ENCODE measurements around the gene TSPAN14.

Gene TSPAN14

DNA sequence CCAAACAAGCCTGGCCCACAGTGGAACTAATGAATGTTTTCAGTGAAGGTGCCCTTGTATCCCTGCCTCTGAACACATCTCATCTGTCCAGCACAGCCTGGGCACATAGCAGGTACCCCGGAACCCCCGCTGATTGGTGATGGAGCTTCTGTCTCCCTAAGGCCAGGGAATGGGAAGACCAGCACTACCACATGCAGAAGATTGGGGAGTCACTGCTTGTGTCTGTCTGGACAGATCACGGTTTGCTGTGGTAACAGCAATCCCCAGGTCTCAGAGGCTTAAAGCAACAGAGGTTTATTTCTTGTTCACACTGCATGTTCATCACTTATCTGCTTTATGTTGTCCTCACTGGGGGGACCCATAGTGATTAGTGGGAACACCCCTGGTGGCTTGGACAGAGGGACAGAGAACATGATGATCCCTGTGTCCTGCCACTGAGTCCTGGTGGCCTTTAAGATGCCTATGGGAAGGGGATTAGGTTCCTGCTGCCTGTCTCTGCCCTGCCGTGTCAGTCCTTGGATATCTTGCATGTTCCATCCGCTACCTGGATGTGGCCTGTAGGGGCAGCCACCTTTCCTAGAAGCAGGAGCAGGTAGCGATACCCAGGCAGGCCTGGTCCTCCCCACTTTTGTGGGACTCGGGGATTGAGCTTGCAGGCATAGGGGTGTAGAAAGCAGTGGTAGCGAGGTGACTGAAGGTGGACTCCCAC, 3.6 kb downstream of the TSPAN14 start:
- DNase-seq, result peak; percentile 22

DNA sequence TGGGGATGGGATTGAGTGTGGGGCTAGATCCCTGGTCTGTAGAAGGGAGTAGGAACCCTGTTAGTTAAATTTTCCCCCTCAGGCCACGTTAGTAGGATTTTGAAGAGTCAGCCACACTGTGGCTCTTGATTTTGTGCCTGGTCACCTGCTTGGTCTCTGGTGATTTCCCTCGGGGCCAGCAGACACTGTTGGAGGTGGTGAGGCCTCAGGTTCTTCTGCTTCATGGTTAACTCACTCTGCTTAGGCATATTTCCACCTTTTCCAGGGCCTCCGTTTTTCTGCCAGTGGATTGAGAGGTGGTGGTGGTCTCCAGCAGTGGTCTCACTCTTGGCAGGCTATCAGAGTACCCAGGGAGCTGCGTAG, 4.1 kb downstream of the TSPAN14 start:
- peak; percentile 16 for DNase-seq

DNA sequence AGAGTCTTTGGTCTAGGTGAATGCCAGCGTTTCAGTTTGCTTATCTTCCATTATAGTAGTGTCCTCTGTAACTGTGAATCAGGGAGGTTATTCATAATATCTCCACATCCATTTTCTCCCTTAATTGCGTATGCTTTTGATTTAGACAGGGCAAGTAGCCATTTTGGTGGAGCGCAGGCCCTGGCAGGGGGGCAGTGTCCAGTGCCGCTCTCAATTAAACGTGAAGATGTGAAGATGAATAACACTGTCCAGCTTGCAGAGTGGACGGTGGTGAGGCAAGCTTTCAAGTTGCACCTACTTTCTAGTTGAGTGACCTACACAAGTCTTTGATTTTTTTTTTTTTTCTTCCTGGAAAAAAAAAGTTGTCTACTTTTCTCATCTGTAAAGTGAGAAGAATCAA, 4.5 kb downstream of the TSPAN14 start:
- peak; percentile 15 for DNase-seq

DNA sequence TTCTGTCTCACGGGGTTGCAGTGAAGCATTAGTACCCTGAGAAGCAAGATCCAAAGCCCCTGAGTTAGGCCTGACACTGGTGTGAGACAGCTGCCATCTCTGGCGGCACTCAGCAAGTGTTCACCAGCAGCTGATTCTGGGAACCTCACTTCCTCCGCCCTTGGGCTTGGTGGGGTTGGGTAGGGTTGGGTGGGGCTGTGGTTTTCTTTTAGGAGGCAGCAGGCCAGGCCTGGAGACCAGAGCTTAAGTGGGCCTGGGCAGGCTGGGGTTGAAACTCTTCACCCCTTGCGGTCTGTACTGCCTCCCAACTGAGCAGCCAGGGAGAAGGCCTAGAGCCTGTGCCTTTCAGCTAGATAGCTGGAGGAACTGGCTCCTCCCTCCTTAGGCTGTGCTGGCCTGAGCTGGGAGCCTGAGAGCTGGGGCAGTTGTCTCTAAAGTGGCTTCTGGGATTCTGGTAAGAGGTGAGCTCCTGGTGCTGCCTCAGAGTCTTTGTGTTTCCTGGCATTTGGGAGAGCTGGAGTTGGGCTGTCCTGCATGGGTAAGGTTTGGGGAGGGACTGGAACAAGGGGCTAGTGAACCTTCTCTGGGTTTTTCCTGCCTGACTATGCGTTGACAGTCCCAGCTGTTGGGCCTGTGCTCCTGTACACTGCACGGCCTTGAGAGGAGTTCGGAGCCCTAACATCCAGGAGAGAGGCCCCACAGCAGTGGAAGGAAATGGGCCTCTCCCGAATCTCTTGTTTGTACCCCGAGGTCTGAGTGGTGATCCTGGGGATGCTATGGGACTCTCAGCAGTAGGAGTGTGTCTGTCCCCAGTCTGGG, 5.1 kb downstream of the TSPAN14 start:
- peak; percentile 73 for DNase-seq

DNA sequence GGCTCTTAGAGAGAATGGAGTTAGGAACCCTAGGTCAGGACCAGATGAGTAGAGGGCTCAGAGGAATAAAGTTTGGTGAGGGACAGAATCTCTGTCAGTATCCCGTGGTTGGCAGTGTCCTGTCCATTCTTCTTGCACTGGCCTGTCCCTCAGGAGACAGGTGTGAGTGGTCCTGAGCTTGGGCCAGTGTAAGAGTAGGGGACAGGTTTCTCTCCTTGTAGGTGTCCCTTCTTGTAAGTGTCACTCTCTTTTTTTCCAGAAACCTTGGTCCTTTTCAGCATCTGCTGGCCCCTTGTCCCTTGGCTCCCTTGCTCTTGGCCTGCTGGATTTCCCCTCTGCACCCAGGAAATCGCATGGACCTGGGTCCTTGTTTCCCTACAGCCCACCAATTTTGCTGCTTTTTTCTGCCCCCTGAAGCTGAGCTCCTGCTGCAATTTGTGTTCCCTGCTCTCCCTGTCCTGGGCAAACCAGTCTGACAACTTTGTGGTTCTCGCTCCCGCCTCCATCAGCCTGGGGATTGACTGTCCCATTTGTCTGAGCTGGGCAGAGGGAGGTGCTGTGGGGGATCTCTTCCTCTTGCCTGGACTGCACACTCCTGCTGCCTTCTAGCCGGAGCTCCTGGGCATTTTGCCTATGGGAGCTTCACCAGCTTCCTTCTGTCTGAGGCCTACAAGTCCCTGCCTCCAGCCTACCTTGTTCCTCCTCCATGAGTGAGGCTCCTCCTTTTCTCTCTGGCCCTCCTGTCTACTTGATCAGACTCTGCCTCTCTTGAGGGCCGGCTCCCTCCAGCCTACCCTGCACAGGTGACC, 6.5 kb downstream of the TSPAN14 start:
- no peak for DNase-seq

DNA sequence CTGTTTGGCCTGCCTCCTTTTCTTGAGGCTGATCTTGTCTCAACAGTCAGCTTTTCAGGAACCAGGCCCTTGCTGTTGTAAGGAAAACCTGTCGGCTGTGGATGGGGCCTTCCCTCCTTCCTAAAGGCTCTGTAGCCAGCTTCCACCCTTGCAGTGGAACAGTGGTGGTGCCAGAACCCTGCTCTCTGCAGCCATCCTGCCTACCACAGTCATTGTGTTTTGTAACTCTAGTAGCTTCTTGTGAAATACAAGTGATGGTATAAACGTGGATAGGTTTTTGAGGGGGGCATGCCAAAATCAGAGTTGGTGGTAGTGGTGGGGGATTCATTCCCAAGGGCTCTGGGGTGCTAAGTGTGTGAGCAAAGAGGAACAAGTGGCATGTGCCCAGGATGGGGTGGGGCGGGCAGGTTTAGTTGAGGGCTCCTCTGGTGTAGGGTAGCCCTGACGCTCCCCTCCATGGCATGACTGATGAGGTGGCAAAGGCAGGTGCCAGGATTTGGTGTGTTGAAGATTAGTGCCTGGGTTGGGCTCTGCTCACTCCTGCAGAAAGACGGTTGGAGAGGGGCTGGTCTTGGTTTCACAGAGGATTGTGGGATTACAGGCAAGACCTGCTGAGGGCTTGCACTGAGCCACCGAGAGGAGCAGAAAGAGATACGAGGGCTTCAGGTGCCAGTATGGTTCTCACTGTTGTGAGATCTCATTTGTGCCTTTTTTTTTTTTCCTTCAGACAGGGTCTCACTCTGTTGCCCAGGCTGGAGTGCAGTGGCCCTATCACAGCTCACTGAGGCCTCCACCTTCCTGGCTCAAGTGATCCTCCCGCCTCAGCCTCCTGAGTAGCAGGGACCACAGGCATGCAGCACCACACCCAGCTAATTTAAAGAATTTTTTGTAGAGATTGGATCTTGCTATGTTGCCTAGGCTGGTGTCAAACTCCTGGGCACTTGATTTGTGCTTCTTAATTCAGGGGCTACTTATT, 7.4 kb downstream of the TSPAN14 start:
- DNase-seq, result peak; percentile 35

DNA sequence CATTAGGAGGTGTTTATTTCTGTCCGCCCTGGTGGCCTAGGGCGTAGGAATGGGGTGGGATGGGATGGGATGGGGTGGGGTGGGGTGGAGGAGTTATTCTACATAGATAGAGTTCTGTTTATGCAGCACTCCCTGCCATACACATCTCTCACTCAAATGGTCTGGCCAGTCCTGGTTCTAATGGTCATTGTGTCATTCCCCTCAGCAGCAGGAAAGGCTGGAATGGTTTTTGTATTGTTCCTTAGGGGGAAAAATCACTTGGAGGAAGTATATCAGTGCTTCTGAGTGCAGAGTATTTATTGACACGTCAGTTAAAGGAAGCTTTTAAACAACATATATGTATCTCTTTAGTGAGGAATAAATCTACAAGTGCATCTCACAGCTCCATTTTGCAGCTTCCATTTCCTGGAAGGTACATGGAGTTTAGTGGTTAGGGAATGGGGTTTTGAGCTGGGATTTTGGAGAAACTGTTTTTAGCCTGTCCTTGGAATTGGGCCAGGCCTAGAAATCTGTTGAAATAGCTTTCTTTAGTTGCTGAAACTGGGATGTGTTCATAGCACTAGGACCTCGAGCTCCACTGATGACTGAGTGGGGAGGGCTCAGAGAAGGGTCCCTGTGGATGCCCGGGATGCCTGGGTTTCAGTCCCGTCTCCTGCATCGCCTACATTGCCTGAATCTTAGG, 8.3 kb downstream of the TSPAN14 start:
- no peak for DNase-seq

DNA sequence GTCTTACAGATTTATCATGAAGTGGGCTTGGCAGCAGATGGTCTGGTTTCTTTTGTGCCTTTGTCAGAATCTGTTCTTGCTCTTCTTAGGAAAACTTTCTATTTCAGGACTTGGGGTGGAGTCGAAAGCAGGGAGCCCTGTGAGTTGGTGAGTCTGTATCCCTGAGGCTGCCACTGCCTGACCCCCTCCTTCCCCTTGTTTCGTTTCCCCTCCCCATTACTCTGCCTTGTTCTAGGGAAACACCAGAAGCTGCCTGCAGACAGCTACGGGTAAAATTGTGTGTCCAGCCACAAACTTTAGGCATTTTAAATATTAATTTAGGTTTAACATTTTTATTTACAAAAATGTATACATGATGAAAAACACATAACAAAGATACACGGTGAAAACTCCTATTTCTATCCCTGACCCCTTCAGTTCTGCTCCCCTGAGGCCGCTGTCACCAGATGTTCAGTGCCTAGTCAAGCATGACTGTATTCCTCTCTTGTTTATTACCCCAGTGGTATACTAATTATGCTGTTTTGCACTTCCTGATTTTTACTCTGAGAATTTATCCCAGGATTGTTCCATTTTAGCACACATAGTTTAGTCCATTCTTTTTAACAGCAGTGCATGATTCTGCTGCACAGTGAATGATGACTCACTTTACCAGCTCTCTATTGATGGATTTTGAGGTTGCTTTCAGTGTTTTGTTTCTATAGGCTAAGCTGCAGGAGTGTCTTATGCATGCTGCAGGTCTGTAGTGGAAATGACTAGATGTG, 9.1 kb downstream of the TSPAN14 start:
- DNase-seq, result no peak

DNA sequence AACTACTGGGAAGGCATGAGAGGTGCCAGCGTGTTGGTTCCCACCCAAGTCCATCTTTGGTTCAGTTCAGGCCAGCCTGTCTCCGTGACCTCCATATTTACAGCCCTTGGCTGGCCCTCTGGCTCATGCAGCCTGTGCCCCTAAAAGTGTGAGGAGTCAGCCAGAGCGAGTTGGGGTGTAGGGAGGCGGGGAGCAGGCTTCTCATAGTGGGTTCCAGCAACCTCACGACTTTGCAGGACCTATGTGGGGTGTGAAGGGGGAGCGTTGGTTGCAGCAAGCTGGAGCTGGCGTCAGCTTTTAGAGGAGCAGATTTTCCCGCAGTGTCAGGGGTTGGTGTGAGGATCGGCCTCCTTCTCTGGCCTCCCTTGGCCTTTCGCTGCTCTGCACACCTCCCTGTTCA, 9.8 kb downstream of the TSPAN14 start:
- DNase-seq, result peak; percentile 22

DNA sequence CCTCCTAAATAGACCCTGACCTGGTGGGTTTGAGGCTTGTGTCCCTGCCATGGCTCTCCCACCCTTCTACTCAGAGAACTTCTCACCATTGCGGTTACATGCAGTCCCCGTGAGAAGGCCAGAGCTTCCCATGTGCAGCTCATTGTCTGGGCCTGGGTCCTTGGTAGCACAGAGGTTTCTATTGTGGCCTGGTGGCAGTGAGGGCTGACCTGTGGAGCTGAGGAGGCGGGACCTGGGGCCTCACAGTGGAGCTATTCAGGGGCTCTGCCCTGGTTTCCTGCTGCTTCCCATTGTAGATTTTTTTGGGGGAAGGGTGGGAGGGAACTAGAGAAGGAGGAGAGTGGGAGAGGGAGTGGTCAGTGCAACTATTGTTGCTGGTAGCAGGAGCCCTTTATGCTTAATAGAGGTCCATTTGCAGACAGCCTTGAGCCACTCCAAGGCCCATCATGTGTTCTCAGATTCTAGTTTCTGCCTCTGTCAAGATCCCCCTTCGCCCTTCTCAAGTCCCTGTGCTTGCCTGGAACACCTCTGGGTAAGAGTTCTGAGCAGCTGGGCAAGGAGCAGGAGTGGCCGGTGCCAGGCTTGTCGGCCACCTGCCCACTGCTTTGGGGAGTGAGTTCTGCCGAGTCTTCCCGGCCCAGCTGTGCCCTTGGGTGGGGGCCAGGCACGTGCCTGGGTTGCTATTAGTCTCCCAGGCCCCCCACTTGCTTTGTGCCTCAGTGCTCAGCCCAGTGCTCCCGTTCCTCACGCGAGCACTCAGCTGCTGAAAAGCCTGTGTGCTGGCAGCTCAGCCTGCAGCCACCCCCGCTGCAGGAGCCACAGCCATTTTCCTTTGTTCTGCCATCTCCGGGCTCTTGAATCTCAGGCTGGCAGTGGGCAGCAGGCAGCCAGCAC, 10.7 kb downstream of the TSPAN14 start:
- DNase-seq, result peak; percentile 46

DNA sequence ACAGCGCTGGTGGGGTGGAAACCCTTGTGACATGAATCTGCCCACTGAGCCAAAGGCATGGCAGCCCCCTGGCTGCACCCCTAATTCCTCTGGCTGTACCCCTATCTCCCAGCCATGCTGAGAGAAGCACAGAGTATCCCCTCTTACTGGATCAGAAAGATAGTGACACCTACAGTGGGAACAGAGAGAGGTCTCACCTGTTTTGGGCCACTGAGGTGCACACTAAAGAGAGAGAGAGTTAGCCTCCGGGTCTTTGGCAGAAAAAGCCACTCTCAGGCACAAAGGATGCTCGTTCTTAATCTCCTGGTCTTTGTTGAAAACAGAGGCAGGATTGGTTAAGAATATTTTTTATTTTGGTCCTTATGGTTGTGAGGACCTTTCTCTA, 11.3 kb downstream of the TSPAN14 start:
- DNase-seq, result no peak

DNA sequence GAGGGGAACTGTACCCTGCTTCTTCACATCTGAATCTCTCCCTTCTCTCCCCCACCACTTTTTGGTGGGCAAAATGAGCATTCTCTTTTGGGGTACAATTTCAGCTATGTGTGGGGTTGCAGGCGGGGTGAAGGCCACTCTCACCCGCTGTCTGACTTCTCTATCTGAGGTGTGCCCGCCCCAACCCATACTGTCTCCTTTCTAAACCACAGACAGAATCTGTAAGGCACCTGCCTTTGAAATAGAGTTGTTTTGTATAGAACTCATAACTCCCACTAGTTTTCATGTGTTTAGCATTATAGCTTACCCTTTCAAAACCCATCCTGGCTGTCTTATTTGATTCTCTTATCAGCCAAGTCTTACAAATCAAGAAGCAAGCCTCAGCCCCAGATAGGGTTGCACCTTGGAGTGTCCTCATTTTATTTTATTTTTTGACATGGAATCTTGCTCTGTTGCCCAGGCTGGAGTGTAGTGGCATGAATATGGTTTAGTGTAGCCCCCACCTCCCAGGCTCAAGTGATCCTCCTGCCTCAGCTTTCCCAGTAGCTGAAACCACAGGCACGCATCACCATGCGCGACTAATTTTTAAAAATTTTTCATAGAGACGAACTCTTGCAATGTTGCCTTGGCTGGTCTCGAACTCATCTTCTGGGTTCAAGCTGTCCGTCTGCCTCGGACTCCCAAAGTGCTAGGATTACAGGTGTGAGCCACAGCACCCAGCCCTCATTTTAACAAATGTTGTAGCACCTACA, 11.9 kb downstream of the TSPAN14 start:
- DNase-seq, result peak; percentile 62

DNA sequence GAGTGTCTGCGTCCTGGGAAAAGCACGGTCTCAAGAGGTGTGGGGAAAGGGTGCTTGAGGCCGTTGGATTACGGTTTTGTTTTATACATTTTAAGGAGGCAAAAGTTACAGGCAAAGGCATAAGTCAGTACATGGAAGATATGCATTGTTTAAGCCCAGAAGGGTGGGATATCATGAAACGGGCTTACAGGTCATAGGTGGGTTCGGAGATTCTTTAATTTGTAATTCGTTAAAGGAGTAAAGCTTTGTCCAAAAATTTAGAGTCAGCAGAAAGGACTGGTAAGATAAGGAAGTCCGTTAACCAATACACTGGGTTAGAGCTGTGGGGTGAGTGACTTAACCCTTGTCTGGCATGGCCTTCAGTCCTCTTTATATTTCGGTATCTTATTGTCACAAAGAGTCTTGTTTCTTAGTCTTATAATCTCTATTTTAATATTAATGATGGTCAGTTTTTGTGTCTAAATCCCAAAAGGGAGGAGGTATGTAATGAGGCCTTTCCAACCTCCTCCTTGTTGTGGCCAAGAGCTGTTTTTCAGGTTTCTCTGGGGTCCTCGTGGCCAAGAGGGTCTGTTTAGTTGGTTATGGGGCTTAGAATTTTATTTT, 12.7 kb downstream of the TSPAN14 start:
- DNase-seq, result no peak

DNA sequence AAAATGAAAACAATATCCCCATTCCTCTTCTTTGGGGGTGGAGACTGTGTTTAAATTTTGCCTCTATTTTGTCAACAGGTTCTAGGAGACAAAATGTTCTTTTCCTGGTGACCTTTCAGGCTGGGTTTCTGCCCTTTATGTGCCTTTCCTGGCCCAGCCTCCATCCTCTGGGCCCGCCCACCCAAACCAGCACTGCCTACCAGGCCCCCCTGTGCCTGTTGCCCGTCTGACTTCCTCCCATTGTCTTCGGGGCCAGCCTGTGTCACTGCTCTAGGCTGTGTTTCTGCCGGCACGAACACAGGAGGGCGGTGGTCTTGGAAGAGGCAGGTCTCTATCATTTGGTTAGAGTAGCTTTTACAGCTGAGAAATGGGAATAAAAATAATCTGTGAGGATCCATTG, 13.9 kb downstream of the TSPAN14 start:
- peak; percentile 73 for DNase-seq

DNA sequence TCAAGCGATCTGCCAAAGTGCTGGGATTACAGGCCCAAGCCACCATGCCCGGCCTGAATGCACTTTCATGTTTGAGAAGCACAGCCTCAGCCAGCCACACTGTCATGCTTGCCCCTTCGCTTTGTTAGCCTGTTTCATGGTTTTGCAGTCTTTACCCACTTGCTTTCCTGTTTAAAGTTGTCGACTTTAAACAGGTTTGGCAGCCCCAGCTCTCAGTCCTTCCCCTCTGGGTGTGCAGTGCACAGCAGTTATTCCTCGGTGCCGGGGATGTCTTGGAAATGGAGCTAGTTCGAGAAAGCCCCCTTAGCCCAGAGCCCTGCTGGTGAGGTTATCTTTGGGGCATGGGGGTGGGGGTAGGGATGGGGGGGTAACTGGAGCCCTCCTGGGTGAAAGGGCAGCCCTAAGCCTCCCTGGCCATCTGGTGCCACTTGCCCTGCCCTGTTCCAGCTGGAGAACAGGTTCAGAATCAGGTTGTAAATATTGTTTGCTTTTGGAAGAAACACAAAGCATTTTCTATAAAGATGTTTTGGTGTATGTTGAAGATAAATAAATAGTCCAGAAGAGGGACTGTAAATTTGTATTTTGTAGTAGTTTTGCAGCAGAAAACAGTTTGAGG, 14.8 kb downstream of the TSPAN14 start:
- DNase-seq, result peak; percentile 39

DNA sequence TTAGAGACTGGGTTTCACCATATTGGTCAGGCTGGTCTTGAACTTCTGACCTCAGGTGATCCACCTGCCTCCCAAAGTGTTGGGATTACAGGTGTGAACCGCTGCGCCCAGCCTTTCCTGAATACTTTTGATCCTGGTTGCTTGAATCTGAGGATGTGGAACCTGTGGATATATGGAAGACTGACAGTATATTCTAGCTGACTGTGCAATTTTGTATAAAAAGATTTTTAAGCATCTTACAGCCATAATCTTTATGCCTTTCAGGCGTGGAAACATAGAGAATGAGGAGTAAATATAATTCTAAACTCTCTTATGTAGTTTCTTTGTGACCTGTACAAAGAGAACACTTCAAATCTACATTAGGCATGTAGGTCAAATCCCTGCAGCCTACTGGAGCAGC, 16.2 kb downstream of the TSPAN14 start:
- DNase-seq, result no peak

DNA sequence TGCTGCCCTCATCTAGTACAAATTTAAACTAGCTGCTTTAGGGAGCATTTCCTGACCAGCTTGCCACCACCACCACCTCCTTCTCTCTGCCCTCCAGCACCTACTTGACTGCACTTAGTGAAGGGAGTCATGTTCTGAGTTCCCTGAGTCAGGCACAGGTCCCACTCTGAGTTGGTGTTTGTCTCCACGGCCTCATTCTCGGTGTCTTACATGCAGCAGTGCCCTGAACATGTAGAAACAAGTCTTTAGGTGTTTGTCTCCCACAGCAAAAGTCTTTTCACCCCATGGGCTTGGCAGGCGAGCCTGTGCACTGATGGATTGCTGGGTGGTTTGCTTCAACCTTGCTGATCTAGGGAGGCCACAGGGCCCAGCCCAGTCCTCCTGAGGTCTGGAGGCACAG, 16.9 kb downstream of the TSPAN14 start:
- no peak for DNase-seq

DNA sequence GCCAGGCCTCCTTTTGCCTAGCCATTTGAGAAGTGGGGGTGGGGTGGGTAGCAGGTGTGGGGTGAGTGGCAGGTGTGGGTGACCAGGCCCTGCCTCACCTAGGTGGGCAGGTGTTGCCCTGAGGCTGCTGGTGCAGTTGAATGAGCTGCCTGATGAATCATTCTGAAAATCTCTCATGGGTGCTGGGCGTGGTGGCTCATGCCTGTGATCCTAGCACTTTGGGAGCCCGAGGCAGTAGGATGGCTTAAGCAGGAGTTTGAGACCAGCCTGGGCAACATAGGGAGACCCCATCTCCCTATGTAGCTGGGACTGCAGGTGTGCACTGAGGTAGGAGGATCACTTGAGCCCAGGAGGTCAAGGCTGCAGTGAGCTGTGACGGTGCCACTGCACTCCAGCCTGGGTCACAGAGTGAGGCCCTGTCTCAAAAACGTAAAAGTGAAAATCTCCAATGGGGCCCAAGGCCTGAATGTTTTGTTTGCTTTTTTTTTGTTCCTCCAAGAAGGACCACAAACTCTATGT, 17.7 kb downstream of the TSPAN14 start:
- peak; percentile 48 for DNase-seq

Data from activated T-cell treated with anti-CD3 and anti-CD28 coated beads, Interleukin-2, amount 50 U/mL, for 1 hour (primary cell).